HepG2 (cell line): ENCODE data around the gene GPR62. TPM values are rescaled to one million over a fixed set of nuclear protein-coding genes. Genes with fewer than 3 reads are reported as not detected.
A peak's percentile ranks its signal among the peaks of the same experiment; 100 is the strongest.

ENCODE experiments used
- CHD2 ChIP-seq: IDR thresholded peaks from 2 replicates; pipeline ENCODE4 v1.6.1; 2011; ENCODE audit warnings: low read depth, low read length, improper control_type of control experiment
- EEA1 ChIP-seq: sonication (generic); formaldehyde crosslinking; IDR thresholded peaks from 2 replicates; pipeline ENCODE4 v1.5.1; 2020; ENCODE audit warnings: mild to moderate bottlenecking, missing genetic modification reagents, borderline replicate concordance
- FOXK1 ChIP-seq: sonication (generic); formaldehyde crosslinking; IDR thresholded peaks from 2 replicates; pipeline ENCODE4 v1.4.0; 2020; ENCODE audit warnings: low read depth, missing genetic modification reagents, borderline replicate concordance
- GTF3A ChIP-seq: sonication (generic); formaldehyde crosslinking; conservative IDR thresholded peaks from 2 replicates; pipeline ENCODE4 v1.4.0; 2020; ENCODE audit warnings: mild to moderate bottlenecking, missing genetic modification reagents
- HNRNPH1 ChIP-seq: fragments of 200-400 bp; formaldehyde crosslinking; optimal IDR thresholded peaks from 2 replicates; pipeline ENCODE3; 2017; ENCODE audit warnings: mild to moderate bottlenecking, low read depth, low read length
- KLF13 ChIP-seq: sonication (generic); formaldehyde crosslinking; IDR thresholded peaks from 2 replicates; pipeline ENCODE4 v1.4.0; 2020; ENCODE audit warnings: mild to moderate bottlenecking, missing genetic modification reagents
- PHF5A ChIP-seq: IDR thresholded peaks from one replicate; pipeline ENCODE4 v1.6.1; 2018; ENCODE audit warnings: low read depth, missing genetic modification reagents; ENCODE audit not compliant: unreplicated experiment
- SMARCE1 ChIP-seq: fragments of 450-650 bp; IDR thresholded peaks from 2 replicates; pipeline ENCODE4 v1.6.1; 2017; ENCODE audit warnings: borderline replicate concordance
- SRSF9 ChIP-seq: fragments of 200-400 bp; formaldehyde crosslinking; IDR thresholded peaks from 2 replicates; pipeline ENCODE4 v1.6.1; 2018; ENCODE audit warnings: borderline replicate concordance, mild to moderate bottlenecking, low read depth, low read length; ENCODE audit not compliant: insufficient read depth, poor library complexity, severe bottlenecking
- THAP11 ChIP-seq: IDR thresholded peaks from 2 replicates; pipeline ENCODE4 v1.6.1; 2016; ENCODE audit warnings: missing biosample characterization, missing genetic modification reagents
- ZC3H13 ChIP-seq: sonication (generic); formaldehyde crosslinking; IDR thresholded peaks from 2 replicates; pipeline ENCODE4 v1.8.1; 2023; ENCODE audit warnings: mild to moderate bottlenecking, missing genetic modification reagents, moderate library complexity
- ZNF225 ChIP-seq: sonication (generic); formaldehyde crosslinking; IDR thresholded peaks from 2 replicates; pipeline ENCODE4 v1.4.0; 2020; ENCODE audit warnings: mild to moderate bottlenecking, missing genetic modification reagents
- ZNF24 ChIP-seq: fragments of 450-650 bp; IDR thresholded peaks from 2 replicates; pipeline ENCODE4 v1.6.1; 2017; ENCODE audit warnings: antibody characterized with exemption, mild to moderate bottlenecking
- ZNF558 ChIP-seq: sonication (generic); formaldehyde crosslinking; IDR thresholded peaks from 2 replicates; pipeline ENCODE4 v1.9.0; 2022; ENCODE audit warnings: mild to moderate bottlenecking, missing genetic modification reagents, borderline replicate concordance
- ZNF761 ChIP-seq: sonication (generic); formaldehyde crosslinking; conservative IDR thresholded peaks from 2 replicates; pipeline ENCODE4 v1.4.0; 2020; ENCODE audit warnings: mild to moderate bottlenecking, missing genetic modification reagents
- polyA plus RNA-seq, 8 experiments: library from polyadenylated mRNA; depleted of rRNA in 3 of 8; stranded (reverse) in 7 of 8; unstranded in 1 of 8; fragments of >200 nt; fragmentation: Illumina TruSeq in 4 of 8; extraction: Trizol in 4 of 8; gene quantifications; 2 replicates each; pipeline versions ENCODE4 v1.2.1 to v1.2.3, GENCODE V29; 2011 to 2016; ENCODE audit warnings: low read depth in 4 of 8, missing spikeins in 1 of 8, mixed read lengths in 1 of 8; ENCODE audit not compliant: insufficient read depth in 1 of 8
- total RNA-seq, 5 experiments: library from RNA; depleted of rRNA; stranded (reverse); fragments of >200 nt; fragmentation: Illumina TruSeq; extraction: Trizol; gene quantifications; 2 replicates each; pipeline ENCODE4 v1.2.3, GENCODE V29; 2016; ENCODE audit warnings: low read depth in 1 of 5
- TF ChIP-seq, protein P1 (sequence below): sonication (generic); formaldehyde crosslinking; IDR thresholded peaks from 2 replicates; pipeline ENCODE4 v1.4.0; 2020; ENCODE audit warnings: mild to moderate bottlenecking, missing genetic modification reagents
- TF ChIP-seq, protein P2 (sequence below): sonication (generic); formaldehyde crosslinking; IDR thresholded peaks from 2 replicates; pipeline ENCODE4 v1.4.0; 2020; ENCODE audit warnings: mild to moderate bottlenecking, missing genetic modification reagents
- TF ChIP-seq, protein P3 (sequence below): sonication (generic); formaldehyde crosslinking; IDR thresholded peaks from 2 replicates; pipeline ENCODE4 v1.8.0; 2022; ENCODE audit warnings: mild to moderate bottlenecking, missing genetic modification reagents; ENCODE audit not compliant: insufficient replicate concordance
- TF ChIP-seq, protein P4 (sequence below): IDR thresholded peaks from 2 replicates; pipeline ENCODE4 v1.6.1; 2016; ENCODE audit warnings: low read depth, control low read depth
- TF ChIP-seq, protein P5 (sequence below): sonication (generic); formaldehyde crosslinking; conservative IDR thresholded peaks from 2 replicates; pipeline ENCODE4 v1.8.1; 2023; ENCODE audit warnings: missing genetic modification reagents

Gene GPR62
- total and polyA plus RNA-seq, 2 of the 13 experiments (the other 11 are each of a cell fraction or from before 2014, with no cell fraction given), result not detected

DNA sequence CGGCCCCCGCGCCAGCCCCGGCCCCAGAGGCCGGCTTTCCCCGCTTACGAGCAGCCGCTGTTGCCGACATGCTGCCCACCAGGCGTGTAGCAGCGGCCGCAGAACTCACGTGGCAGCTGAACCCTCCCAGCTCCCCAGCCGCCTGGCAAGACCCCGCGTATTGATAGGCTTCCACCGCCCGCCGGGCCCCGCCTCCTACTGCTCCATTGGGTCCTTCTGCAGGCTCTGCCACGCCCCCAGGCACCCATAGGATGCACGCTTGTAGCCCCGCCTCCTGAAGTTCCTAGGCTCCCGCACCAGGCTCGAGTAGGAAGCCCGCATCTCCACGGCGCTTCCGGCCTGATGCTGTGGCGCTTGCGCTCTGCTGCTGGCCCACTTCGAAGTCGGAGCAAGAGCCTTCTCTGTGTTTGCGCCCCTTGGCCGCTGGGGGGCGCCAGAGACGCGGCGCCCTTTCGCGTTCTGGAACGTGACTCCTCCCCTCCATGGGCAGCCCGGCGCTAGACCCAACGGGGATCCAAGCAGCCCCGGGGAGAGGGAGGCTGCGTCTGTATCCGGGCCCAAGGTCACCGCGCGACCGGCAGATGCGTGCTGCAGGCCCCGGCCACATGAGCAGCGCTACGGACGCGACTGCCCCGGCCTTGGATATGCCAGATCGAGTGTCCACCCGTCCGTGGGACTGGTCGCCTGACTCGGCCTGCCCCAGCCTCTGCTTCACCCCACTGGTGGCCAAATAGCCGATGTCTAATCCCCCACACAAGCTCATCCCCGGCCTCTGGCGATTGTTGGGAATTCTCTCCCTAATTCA lies 13.2 kb upstream of the GPR62 start, which contains the start of the genes PARP3 and RRP9 (continued):
- TF ChIP-seq, protein P1, sequence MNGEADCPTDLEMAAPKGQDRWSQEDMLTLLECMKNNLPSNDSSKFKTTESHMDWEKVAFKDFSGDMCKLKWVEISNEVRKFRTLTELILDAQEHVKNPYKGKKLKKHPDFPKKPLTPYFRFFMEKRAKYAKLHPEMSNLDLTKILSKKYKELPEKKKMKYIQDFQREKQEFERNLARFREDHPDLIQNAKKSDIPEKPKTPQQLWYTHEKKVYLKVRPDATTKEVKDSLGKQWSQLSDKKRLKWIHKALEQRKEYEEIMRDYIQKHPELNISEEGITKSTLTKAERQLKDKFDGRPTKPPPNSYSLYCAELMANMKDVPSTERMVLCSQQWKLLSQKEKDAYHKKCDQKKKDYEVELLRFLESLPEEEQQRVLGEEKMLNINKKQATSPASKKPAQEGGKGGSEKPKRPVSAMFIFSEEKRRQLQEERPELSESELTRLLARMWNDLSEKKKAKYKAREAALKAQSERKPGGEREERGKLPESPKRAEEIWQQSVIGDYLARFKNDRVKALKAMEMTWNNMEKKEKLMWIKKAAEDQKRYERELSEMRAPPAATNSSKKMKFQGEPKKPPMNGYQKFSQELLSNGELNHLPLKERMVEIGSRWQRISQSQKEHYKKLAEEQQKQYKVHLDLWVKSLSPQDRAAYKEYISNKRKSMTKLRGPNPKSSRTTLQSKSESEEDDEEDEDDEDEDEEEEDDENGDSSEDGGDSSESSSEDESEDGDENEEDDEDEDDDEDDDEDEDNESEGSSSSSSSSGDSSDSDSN, result peak; percentile 98
- peak; percentile 46; the same call in 1 of the 2 replicates for TF ChIP-seq CHD2
- no peak for TF ChIP-seq ZNF24
- peak; percentile 85; the same call in 1 of the 2 replicates for TF ChIP-seq GTF3A (CRISPR knock-in tag)
- TF ChIP-seq SMARCE1, result no peak
- 0 out of 2 replicates have a peak, but pooled peaks have one; percentile 2 for TF ChIP-seq ZC3H13 (CRISPR knock-in tag)
- TF ChIP-seq ZNF225 (CRISPR knock-in tag), result no peak
- 0 out of 2 replicates have a peak, but pooled peaks have one; percentile 47 for TF ChIP-seq FOXK1 (CRISPR knock-in tag)
- no peak for TF ChIP-seq HNRNPH1
- TF ChIP-seq, protein P2, sequence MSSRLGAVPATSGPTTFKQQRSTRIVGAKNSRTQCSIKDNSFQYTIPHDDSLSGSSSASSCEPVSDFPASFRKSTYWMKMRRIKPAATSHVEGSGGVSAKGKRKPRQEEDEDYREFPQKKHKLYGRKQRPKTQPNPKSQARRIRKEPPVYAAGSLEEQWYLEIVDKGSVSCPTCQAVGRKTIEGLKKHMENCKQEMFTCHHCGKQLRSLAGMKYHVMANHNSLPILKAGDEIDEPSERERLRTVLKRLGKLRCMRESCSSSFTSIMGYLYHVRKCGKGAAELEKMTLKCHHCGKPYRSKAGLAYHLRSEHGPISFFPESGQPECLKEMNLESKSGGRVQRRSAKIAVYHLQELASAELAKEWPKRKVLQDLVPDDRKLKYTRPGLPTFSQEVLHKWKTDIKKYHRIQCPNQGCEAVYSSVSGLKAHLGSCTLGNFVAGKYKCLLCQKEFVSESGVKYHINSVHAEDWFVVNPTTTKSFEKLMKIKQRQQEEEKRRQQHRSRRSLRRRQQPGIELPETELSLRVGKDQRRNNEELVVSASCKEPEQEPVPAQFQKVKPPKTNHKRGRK (CRISPR knock-in tag), result no peak
- TF ChIP-seq PHF5A (CRISPR knock-in tag), result peak; percentile 76
- TF ChIP-seq, protein P3, sequence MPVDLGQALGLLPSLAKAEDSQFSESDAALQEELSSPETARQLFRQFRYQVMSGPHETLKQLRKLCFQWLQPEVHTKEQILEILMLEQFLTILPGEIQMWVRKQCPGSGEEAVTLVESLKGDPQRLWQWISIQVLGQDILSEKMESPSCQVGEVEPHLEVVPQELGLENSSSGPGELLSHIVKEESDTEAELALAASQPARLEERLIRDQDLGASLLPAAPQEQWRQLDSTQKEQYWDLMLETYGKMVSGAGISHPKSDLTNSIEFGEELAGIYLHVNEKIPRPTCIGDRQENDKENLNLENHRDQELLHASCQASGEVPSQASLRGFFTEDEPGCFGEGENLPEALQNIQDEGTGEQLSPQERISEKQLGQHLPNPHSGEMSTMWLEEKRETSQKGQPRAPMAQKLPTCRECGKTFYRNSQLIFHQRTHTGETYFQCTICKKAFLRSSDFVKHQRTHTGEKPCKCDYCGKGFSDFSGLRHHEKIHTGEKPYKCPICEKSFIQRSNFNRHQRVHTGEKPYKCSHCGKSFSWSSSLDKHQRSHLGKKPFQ (CRISPR knock-in tag), result peak; percentile 73
- TF ChIP-seq EEA1 (CRISPR knock-in tag), result no peak
- peak; percentile 72; the same call in 1 of the 2 replicates for TF ChIP-seq ZNF761 (CRISPR knock-in tag)
- TF ChIP-seq, protein P4, sequence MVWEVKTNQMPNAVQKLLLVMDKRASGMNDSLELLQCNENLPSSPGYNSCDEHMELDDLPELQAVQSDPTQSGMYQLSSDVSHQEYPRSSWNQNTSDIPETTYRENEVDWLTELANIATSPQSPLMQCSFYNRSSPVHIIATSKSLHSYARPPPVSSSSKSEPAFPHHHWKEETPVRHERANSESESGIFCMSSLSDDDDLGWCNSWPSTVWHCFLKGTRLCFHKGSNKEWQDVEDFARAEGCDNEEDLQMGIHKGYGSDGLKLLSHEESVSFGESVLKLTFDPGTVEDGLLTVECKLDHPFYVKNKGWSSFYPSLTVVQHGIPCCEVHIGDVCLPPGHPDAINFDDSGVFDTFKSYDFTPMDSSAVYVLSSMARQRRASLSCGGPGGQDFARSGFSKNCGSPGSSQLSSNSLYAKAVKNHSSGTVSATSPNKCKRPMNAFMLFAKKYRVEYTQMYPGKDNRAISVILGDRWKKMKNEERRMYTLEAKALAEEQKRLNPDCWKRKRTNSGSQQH, result no peak
- TF ChIP-seq, protein P5, sequence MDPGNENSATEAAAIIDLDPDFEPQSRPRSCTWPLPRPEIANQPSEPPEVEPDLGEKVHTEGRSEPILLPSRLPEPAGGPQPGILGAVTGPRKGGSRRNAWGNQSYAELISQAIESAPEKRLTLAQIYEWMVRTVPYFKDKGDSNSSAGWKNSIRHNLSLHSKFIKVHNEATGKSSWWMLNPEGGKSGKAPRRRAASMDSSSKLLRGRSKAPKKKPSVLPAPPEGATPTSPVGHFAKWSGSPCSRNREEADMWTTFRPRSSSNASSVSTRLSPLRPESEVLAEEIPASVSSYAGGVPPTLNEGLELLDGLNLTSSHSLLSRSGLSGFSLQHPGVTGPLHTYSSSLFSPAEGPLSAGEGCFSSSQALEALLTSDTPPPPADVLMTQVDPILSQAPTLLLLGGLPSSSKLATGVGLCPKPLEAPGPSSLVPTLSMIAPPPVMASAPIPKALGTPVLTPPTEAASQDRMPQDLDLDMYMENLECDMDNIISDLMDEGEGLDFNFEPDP (CRISPR knock-in tag), result no peak
- TF ChIP-seq ZNF558 (CRISPR knock-in tag), result peak; percentile 72; the same call in 1 of the 2 replicates
- no peak for TF ChIP-seq SRSF9
- peak; percentile 86 for TF ChIP-seq THAP11 (CRISPR knock-in tag)
- TF ChIP-seq KLF13, result no peak
